Activated gamma-delta T cell (primary cell): Measurements from ENCODE around the gene CRTC1.

Source experiments
- DNase-seq: peaks from one replicate; lab custom pipeline; 2025; lab: John Stamatoyannopoulos, UW

Gene CRTC1

GRCh38 chr19:18749362-18750231 lies 66.1 kb downstream of the CRTC1 start:
- no peak for DNase-seq

- no peak for DNase-seq
Observed at GRCh38 chr19:18750295-18750970, 67.0 kb downstream of the CRTC1 start.

GRCh38 chr19:18751571-18751970 lies 68.1 kb downstream of the CRTC1 start:
- DNase-seq = no peak

- DNase-seq = no peak
Observed at GRCh38 chr19:18754501-18754900, 71.0 kb downstream of the CRTC1 start.

- DNase-seq = no peak
Observed at GRCh38 chr19:18756896-18757295, 73.4 kb downstream of the CRTC1 start.

- DNase-seq = no peak
Observed at GRCh38 chr19:18759304-18759994, 76.0 kb downstream of the CRTC1 start.

GRCh38 chr19:18759995-18760426 lies 76.5 kb downstream of the CRTC1 start:
- DNase-seq = no peak

- no peak for DNase-seq
Observed at GRCh38 chr19:18760440-18761383, 77.2 kb downstream of the CRTC1 start.

GRCh38 chr19:18761531-18762110 lies 78.1 kb downstream of the CRTC1 start:
- no peak for DNase-seq

- no peak for DNase-seq
Observed at GRCh38 chr19:18762125-18763023, 78.9 kb downstream of the CRTC1 start.

- DNase-seq = no peak
Observed at GRCh38 chr19:18763674-18764590, 80.5 kb downstream of the CRTC1 start.

GRCh38 chr19:18764591-18765051 lies 81.1 kb downstream of the CRTC1 start:
- DNase-seq = no peak

GRCh38 chr19:18765224-18765623 lies 81.7 kb downstream of the CRTC1 start:
- DNase-seq = no peak

- no peak for DNase-seq
Observed at GRCh38 chr19:18768046-18768771, 84.7 kb downstream of the CRTC1 start.

GRCh38 chr19:18768997-18769891 lies 85.8 kb downstream of the CRTC1 start:
- DNase-seq = no peak

- DNase-seq = no peak
Observed at GRCh38 chr19:18769989-18770528, 86.6 kb downstream of the CRTC1 start.
